DND-41 (cell line): Measurements from ENCODE around the gene PYGB.

ENCODE experiments used
- EZH2 ChIP-seq: IDR thresholded peaks from 3 replicates; pipeline ENCODE4 v1.6.1; 2012; ENCODE audit warnings: borderline replicate concordance, low read depth, mild to moderate bottlenecking, moderate library complexity, low read length, inconsistent platforms; ENCODE audit not compliant: severe bottlenecking
- TF ChIP-seq, protein P1 (sequence below): IDR thresholded peaks from 2 replicates; pipeline ENCODE4 v1.5.1; 2012; ENCODE audit warnings: borderline replicate concordance, low read length, moderate library complexity, mild to moderate bottlenecking; ENCODE audit not compliant: poor library complexity, severe bottlenecking; ENCODE audit errors: extremely low read depth

DNA sequence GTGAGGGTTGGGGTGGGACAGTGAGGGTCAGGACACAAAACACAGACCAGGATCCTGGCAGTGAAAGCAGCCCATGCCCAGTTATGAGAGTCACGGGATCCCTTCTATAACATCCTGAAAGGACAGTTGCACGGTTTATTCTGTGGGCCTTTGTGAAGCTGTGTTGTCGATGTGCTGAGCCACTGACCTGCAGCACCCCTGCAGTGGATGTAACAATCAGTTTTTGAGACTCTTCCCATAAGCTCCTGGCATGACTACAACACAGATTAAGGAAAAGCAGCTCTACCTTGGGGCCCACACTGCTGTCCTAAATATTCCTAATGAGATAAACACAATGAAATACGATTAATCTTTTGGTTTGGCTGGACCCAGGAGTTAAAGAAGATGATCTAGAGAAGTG lies 3.7 kb downstream of the PYGB start:
- TF ChIP-seq, protein P1, sequence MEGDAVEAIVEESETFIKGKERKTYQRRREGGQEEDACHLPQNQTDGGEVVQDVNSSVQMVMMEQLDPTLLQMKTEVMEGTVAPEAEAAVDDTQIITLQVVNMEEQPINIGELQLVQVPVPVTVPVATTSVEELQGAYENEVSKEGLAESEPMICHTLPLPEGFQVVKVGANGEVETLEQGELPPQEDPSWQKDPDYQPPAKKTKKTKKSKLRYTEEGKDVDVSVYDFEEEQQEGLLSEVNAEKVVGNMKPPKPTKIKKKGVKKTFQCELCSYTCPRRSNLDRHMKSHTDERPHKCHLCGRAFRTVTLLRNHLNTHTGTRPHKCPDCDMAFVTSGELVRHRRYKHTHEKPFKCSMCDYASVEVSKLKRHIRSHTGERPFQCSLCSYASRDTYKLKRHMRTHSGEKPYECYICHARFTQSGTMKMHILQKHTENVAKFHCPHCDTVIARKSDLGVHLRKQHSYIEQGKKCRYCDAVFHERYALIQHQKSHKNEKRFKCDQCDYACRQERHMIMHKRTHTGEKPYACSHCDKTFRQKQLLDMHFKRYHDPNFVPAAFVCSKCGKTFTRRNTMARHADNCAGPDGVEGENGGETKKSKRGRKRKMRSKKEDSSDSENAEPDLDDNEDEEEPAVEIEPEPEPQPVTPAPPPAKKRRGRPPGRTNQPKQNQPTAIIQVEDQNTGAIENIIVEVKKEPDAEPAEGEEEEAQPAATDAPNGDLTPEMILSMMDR, result no peak
- TF ChIP-seq EZH2, result no peak
